ENCODE measurements around the gene MMP21. TPM values are rescaled to one million over a fixed set of nuclear protein-coding genes. Genes with fewer than 3 reads are reported as not detected.

Gene MMP21
- total and polyA plus RNA-seq, 2 experiments from 2014 or later, result not detected

GRCh38 chr10:125779403-125780327 is 4.0 kb upstream of the MMP21 start:
- 65% methylated on average over 10 of the region's 10 CpGs for WGBS, 2 experiments (ENCODE audit: low coverage in 1 of 2, low lambda C conversion rate in 2 of 2, missing lambda C conversion rate in 2 of 2)
- Histone ChIP-seq H3K79me2 (ENCODE audit: insufficient read depth) (no peaks in the 10 kb centered on the region), H3K9ac (no peak overlapping the region), H3K27me3 (replicated peaks; ENCODE audit: insufficient read depth) (no peaks in the 10 kb centered on the region), H3F3A (ENCODE audit: insufficient read depth) (no peaks in the 10 kb centered on the region), H3K27ac (no peak overlapping the region), H2AFZ (no peak overlapping the region), H3K36me3 (ENCODE audit: low read depth) (no peaks in the 10 kb centered on the region), H3K4me3 (no peak overlapping the region), H3K4me2 (ENCODE audit: unreplicated experiment) (no peak overlapping the region), H4K20me1 (ENCODE audit: insufficient read depth) (no peaks in the 10 kb centered on the region), H3K9me2 (ENCODE audit: insufficient read depth) (no peaks in the 10 kb centered on the region), H3K9me3 (ENCODE audit: low read depth) (no peaks in the 10 kb centered on the region), H3K4me1 (ENCODE audit: insufficient read depth) (no peaks in the 10 kb centered on the region)
- in situ Hi-C loops (cut with MboI), result no loop called here
- DNase-seq, result no peak
- TF ChIP-seq EZH2 (IDR thresholded peaks at IDR 0.05; ENCODE audit: insufficient read depth, poor library complexity, severe bottlenecking), result no peak
- no peak for TF ChIP-seq EZH2phosphoT487 (IDR thresholded peaks at IDR 0.05; ENCODE audit: insufficient read depth, low read depth)

- Histone ChIP-seq H3K79me2 (ENCODE audit: insufficient read depth) (no peaks in the 10 kb centered on the region), H2AFZ (no peak overlapping the region), H4K20me1 (ENCODE audit: insufficient read depth) (no peaks in the 10 kb centered on the region), H3K9me3 (ENCODE audit: low read depth) (no peaks in the 10 kb centered on the region), H3K27ac (no peak overlapping the region), H3K27me3 (replicated peaks; ENCODE audit: insufficient read depth) (no peaks in the 10 kb centered on the region), H3K36me3 (ENCODE audit: low read depth) (no peaks in the 10 kb centered on the region), H3K4me2 (ENCODE audit: unreplicated experiment) (no peak overlapping the region), H3F3A (ENCODE audit: insufficient read depth) (no peaks in the 10 kb centered on the region), H3K4me1 (ENCODE audit: insufficient read depth) (no peaks in the 10 kb centered on the region), H3K4me3 (no peak overlapping the region), H3K9me2 (ENCODE audit: insufficient read depth) (no peaks in the 10 kb centered on the region), H3K9ac (no peak overlapping the region)
- WGBS, 2 experiments (ENCODE audit: low coverage in 1 of 2, low lambda C conversion rate in 2 of 2, missing lambda C conversion rate in 2 of 2), result 42 to 53% methylated on average over 5 of the region's 5 CpGs
- TF ChIP-seq EZH2phosphoT487 (IDR thresholded peaks at IDR 0.05; ENCODE audit: insufficient read depth, low read depth) (no peak), EZH2 (IDR thresholded peaks at IDR 0.05; ENCODE audit: insufficient read depth, poor library complexity, severe bottlenecking) (no peak)
- in situ Hi-C loops (cut with MboI), result no loop called here
- DNase-seq, result no peak
Measured at GRCh38 chr10:125778556-125778955, 2.9 kb upstream of the MMP21 start.

DNA sequence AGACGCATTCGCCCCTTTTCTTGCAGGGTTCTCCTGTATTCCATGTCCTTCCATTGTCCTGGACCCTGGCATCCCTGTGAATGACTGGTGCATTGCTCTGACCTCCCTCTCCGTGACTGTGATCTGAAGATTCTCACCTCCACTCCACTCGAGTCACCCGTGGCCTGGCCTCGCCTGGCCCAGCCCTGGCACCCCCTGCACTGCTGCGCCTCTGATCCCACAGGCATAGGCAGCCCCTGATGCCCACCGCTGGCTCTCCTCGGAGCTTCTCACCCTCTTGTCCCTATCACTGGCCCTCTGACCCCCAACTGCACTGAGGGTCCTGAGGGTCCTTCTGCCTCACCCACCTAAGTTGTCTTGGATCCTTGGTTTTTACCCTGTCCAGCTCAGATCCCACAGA is 2.2 kb upstream of the MMP21 start:
- no peaks in the 10 kb centered on the region for H4K20me1 ChIP-seq (ENCODE audit: insufficient read depth)
- TF ChIP-seq EZH2phosphoT487 (IDR thresholded peaks at IDR 0.05; ENCODE audit: insufficient read depth, low read depth) (no peak), EZH2 (IDR thresholded peaks at IDR 0.05; ENCODE audit: insufficient read depth, poor library complexity, severe bottlenecking) (no peak)
- no peaks in the 10 kb centered on the region for H3K36me3 ChIP-seq (ENCODE audit: low read depth)
- H3K79me2 ChIP-seq (ENCODE audit: insufficient read depth), result no peaks in the 10 kb centered on the region
- H2AFZ ChIP-seq, result no peak overlapping the region
- H3K27ac ChIP-seq, result no peak overlapping the region
- no peak overlapping the region for H3K4me2 ChIP-seq (ENCODE audit: unreplicated experiment)
- H3K9me2 ChIP-seq (ENCODE audit: insufficient read depth), result no peaks in the 10 kb centered on the region
- 81 to 86% methylated on average over 9 of the region's 9 CpGs for WGBS, 2 experiments (ENCODE audit: low coverage in 1 of 2, low lambda C conversion rate in 2 of 2, missing lambda C conversion rate in 2 of 2)
- in situ Hi-C loops (cut with MboI), result no loop called here
- no peak overlapping the region for H3K4me3 ChIP-seq
- H3K9me3 ChIP-seq (ENCODE audit: low read depth), result no peaks in the 10 kb centered on the region
- H3F3A ChIP-seq (ENCODE audit: insufficient read depth), result no peaks in the 10 kb centered on the region
- no peaks in the 10 kb centered on the region for H3K4me1 ChIP-seq (ENCODE audit: insufficient read depth)
- H3K9ac ChIP-seq, result no peak overlapping the region
- no peaks in the 10 kb centered on the region for H3K27me3 ChIP-seq (replicated peaks; ENCODE audit: insufficient read depth)
- no peak for DNase-seq

DNA sequence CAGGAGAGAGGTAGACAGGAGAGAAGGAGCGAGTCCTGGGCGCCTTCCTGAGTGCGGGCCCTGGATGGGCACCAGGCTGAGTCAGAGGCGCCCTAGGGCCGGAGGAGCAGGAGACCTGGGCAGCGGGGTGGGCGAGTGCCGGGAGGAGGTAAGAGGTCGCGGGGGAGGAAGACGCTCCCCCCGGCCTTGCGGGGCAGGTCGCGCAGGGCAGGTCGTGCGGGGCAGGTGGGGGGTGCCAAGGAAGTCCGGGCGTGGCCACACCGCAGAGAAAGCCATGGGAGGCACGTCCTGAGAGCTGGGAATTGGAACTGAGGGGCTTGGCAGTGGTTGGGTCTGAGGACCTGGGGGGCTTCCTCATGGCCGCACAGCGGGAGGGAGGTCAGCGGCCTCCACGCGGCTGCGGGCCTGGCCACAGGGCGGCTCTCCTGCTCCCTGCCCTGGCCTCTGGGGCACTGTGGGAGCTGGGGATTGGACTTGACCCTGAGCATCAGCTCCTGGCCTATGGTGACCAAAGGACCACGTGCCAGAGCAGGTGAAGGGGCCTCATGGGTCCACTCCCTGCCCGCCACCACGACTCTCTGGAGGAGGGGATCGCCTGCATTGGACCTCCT is 935 bp downstream of the MMP21 start:
- in situ Hi-C loops (cut with MboI), result no loop called here
- no peaks in the 10 kb centered on the region for H4K20me1 ChIP-seq (ENCODE audit: insufficient read depth)
- H3K4me3 ChIP-seq, result no peak overlapping the region
- no peaks in the 10 kb centered on the region for H3K36me3 ChIP-seq (ENCODE audit: low read depth)
- no peaks in the 10 kb centered on the region for H3F3A ChIP-seq (ENCODE audit: insufficient read depth)
- H3K9ac ChIP-seq, result no peak overlapping the region
- DNase-seq, result no peak
- TF ChIP-seq EZH2 (IDR thresholded peaks at IDR 0.05; ENCODE audit: insufficient read depth, poor library complexity, severe bottlenecking) (no peak), EZH2phosphoT487 (IDR thresholded peaks at IDR 0.05; ENCODE audit: insufficient read depth, low read depth) (no peak)
- H3K27ac ChIP-seq, result no peak overlapping the region
- no peaks in the 10 kb centered on the region for H3K4me1 ChIP-seq (ENCODE audit: insufficient read depth)
- H3K27me3 ChIP-seq (replicated peaks; ENCODE audit: insufficient read depth), result no peaks in the 10 kb centered on the region
- 92 to 93% methylated on average over 21 to 32 of the region's 32 CpGs for WGBS, 2 experiments (ENCODE audit: low coverage in 1 of 2, low lambda C conversion rate in 2 of 2, missing lambda C conversion rate in 2 of 2)
- H2AFZ ChIP-seq, result no peak overlapping the region
- no peaks in the 10 kb centered on the region for H3K79me2 ChIP-seq (ENCODE audit: insufficient read depth)
- no peak overlapping the region for H3K4me2 ChIP-seq (ENCODE audit: unreplicated experiment)
- H3K9me2 ChIP-seq (ENCODE audit: insufficient read depth), result no peaks in the 10 kb centered on the region
- no peaks in the 10 kb centered on the region for H3K9me3 ChIP-seq (ENCODE audit: low read depth)
